ENCODE data around the gene KCNC1. TPM values are rescaled to one million over a fixed set of nuclear protein-coding genes. Genes with fewer than 3 reads are reported as not detected.

The KCNC1 gene
- total RNA-seq, 4 donors from 2014 or later = not detected

- TF ChIP-seq POLR2A (IDR thresholded peaks at IDR 0.05) = no peak
- no peak for TF ChIP-seq CTCF (IDR thresholded peaks at IDR 0.05)
- no peaks in the 10 kb centered on the region for H3K9me3 ChIP-seq
These were observed 30.6 kb upstream of the KCNC1 start for GRCh38 chr11:17703951-17704350.

GRCh38 chr11:17707830-17708229, 26.8 kb upstream of the KCNC1 start:
- WGBS, 2 donors = no CpG with 5 or more reads among the region's 4 CpGs
- intact Hi-C loops (cut with DNase I) = no loop called here
- no peak for DNase-seq

More at GRCh38 chr11:17703951-17704350, 30.6 kb upstream of the KCNC1 start:
- Histone ChIP-seq H3K27ac (no peak overlapping the region), H3K4me1 (no peaks in the 10 kb centered on the region), H3K27me3 (peaks cover 0 to 5% (median 0%) of the 10 kb centered on the region in 4 donors), H3K4me3 (no peak overlapping the region), H3K36me3 (no peaks in the 10 kb centered on the region)
- WGBS, 2 donors = 91 to 96% methylated on average over 2 of the region's 2 CpGs
- DNase-seq = no peak
- intact Hi-C loops (cut with DNase I) = no loop called here

GRCh38 chr11:17711836-17712235, 22.7 kb upstream of the KCNC1 start:
- intact Hi-C loops (cut with DNase I) = no loop called here
- TF ChIP-seq POLR2A (IDR thresholded peaks at IDR 0.05) = no peak
- TF ChIP-seq CTCF (IDR thresholded peaks at IDR 0.05) = no peak
- H3K4me3 ChIP-seq = no peak overlapping the region
- H3K4me1 ChIP-seq = no peaks in the 10 kb centered on the region
- no peaks in the 10 kb centered on the region for H3K36me3 ChIP-seq
- no peak overlapping the region for H3K27ac ChIP-seq
- no peaks in the 10 kb centered on the region for H3K9me3 ChIP-seq
- DNase-seq = no peak
- WGBS, 2 donors = 20 to 23% methylated on average over 4 of the region's 4 CpGs
- peaks cover 0 to 79% (median 1%) of the 10 kb centered on the region in 4 donors for H3K27me3 ChIP-seq

More at GRCh38 chr11:17707830-17708229, 26.8 kb upstream of the KCNC1 start:
- no peak overlapping the region for H3K4me3 ChIP-seq
- H3K27me3 ChIP-seq = peaks cover 0 to 42% (median 1%) of the 10 kb centered on the region in 4 donors
- H3K36me3 ChIP-seq = no peaks in the 10 kb centered on the region
- H3K4me1 ChIP-seq = no peaks in the 10 kb centered on the region
- H3K9me3 ChIP-seq = no peaks in the 10 kb centered on the region
- no peak overlapping the region for H3K27ac ChIP-seq
- TF ChIP-seq POLR2A (IDR thresholded peaks at IDR 0.05) = no peak
- TF ChIP-seq CTCF (IDR thresholded peaks at IDR 0.05) = no peak

- no peak for TF ChIP-seq CTCF (IDR thresholded peaks at IDR 0.05)
- no peak for TF ChIP-seq POLR2A (IDR thresholded peaks at IDR 0.05)
- intact Hi-C loops (cut with DNase I) = no loop called here
- Histone ChIP-seq H3K4me1 (peaks cover 0 to 3% (median 0%) of the 10 kb centered on the region in 3 donors), H3K9me3 (no peaks in the 10 kb centered on the region), H3K27ac (no peak overlapping the region), H3K4me3 (no peak overlapping the region), H3K36me3 (no peaks in the 10 kb centered on the region), H3K27me3 (peaks cover 0 to 95% (median 1%) of the 10 kb centered on the region in 4 donors)
- no peak for DNase-seq
- 0% methylated on average over 1 of the region's 1 CpG; no CpG with 5 or more reads in 1 of the 2 donors for WGBS, 2 donors
These were observed 20.7 kb upstream of the KCNC1 start for GRCh38 chr11:17713851-17714250.

- 47 to 60% methylated on average over 3 to 6 of the region's 8 CpGs for WGBS, 2 donors
- intact Hi-C loops (cut with DNase I) = no loop called here
- TF ChIP-seq POLR2A (IDR thresholded peaks at IDR 0.05) (no peak), CTCF (IDR thresholded peaks at IDR 0.05) (no peak)
These were observed 20.2 kb upstream of the KCNC1 start for GRCh38 chr11:17714356-17714854.

More at GRCh38 chr11:17714356-17714854, 20.2 kb upstream of the KCNC1 start:
- no peak for DNase-seq
- Histone ChIP-seq H3K27me3 (peaks cover 0 to 95% (median 2%) of the 10 kb centered on the region in 4 donors), H3K4me3 (no peak overlapping the region), H3K36me3 (no peaks in the 10 kb centered on the region), H3K4me1 (peaks cover 0 to 9% (median 3%) of the 10 kb centered on the region in 3 donors), H3K27ac (no peak overlapping the region), H3K9me3 (no peaks in the 10 kb centered on the region)
